ENCODE data around the gene PROM2.

GRCh38 chr2:95312543-95313201, 38.4 kb downstream of the PROM2 start:
- TF ChIP-seq, protein P1, sequence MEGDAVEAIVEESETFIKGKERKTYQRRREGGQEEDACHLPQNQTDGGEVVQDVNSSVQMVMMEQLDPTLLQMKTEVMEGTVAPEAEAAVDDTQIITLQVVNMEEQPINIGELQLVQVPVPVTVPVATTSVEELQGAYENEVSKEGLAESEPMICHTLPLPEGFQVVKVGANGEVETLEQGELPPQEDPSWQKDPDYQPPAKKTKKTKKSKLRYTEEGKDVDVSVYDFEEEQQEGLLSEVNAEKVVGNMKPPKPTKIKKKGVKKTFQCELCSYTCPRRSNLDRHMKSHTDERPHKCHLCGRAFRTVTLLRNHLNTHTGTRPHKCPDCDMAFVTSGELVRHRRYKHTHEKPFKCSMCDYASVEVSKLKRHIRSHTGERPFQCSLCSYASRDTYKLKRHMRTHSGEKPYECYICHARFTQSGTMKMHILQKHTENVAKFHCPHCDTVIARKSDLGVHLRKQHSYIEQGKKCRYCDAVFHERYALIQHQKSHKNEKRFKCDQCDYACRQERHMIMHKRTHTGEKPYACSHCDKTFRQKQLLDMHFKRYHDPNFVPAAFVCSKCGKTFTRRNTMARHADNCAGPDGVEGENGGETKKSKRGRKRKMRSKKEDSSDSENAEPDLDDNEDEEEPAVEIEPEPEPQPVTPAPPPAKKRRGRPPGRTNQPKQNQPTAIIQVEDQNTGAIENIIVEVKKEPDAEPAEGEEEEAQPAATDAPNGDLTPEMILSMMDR (IDR thresholded peaks at IDR 0.05) = no peak
- TF ChIP-seq POLR2A (IDR thresholded peaks at IDR 0.05) = no peak
